ENCODE measurements around the gene MRPS16. TPM values are rescaled to one million over a fixed set of nuclear protein-coding genes. Genes with fewer than 3 reads are reported as not detected.

The MRPS16 gene
- total and polyA plus RNA-seq, 9 of the 15 experiments (the other 6 are each of a cell fraction or from before 2014, with no cell fraction given), result 65.0 to 239 (median 146) TPM

DNA sequence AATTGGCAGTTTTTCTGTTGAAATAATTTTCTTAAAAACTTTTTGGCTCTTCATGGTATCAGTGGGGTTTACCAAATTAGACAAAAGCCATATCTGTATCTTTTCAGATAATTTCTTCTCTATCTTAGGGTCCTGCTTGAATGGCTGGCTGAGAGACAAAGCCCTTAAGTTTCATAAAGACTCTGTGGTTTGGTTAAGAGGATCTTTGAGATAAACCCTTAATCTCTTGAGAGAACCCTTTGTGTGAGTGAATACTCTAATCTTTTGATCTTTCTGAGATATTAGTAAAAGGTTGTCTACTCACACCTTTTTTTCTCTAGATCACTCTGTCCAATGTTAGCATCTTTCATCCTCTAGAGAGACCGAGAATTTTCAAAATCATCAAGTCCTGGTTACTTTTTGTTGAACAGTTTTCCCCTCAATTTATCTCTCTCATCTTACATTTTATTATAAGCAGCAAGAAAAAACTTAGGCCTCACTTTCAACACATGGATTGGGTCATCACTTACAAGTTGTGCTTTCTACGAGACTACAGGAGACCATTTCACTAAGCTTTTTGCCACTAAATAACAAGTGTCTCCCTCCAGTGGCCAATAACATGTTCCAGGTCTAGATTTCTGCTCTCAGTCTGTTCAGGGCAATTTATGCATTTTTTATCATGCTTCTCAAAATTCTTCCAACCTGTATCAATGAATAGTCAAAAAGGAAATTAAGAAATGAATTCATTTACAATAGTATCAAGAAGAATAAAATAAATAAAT, 33.8 kb downstream of the MRPS16 start (continued):
- TF ChIP-seq, protein P1, sequence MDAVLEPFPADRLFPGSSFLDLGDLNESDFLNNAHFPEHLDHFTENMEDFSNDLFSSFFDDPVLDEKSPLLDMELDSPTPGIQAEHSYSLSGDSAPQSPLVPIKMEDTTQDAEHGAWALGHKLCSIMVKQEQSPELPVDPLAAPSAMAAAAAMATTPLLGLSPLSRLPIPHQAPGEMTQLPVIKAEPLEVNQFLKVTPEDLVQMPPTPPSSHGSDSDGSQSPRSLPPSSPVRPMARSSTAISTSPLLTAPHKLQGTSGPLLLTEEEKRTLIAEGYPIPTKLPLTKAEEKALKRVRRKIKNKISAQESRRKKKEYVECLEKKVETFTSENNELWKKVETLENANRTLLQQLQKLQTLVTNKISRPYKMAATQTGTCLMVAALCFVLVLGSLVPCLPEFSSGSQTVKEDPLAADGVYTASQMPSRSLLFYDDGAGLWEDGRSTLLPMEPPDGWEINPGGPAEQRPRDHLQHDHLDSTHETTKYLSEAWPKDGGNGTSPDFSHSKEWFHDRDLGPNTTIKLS (IDR thresholded peaks at IDR 0.05; ENCODE audit: borderline replicate concordance, low read depth), result no peak
- TF ChIP-seq, protein P2, sequence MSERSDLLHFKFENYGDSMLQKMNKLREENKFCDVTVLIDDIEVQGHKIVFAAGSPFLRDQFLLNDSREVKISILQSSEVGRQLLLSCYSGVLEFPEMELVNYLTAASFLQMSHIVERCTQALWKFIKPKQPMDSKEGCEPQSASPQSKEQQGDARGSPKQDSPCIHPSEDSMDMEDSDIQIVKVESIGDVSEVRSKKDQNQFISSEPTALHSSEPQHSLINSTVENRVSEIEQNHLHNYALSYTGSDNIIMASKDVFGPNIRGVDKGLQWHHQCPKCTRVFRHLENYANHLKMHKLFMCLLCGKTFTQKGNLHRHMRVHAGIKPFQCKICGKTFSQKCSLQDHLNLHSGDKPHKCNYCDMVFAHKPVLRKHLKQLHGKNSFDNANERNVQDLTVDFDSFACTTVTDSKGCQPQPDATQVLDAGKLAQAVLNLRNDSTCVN (CRISPR knock-in tag; IDR thresholded peaks at IDR 0.05), result no peak
- TF ChIP-seq, protein P3, sequence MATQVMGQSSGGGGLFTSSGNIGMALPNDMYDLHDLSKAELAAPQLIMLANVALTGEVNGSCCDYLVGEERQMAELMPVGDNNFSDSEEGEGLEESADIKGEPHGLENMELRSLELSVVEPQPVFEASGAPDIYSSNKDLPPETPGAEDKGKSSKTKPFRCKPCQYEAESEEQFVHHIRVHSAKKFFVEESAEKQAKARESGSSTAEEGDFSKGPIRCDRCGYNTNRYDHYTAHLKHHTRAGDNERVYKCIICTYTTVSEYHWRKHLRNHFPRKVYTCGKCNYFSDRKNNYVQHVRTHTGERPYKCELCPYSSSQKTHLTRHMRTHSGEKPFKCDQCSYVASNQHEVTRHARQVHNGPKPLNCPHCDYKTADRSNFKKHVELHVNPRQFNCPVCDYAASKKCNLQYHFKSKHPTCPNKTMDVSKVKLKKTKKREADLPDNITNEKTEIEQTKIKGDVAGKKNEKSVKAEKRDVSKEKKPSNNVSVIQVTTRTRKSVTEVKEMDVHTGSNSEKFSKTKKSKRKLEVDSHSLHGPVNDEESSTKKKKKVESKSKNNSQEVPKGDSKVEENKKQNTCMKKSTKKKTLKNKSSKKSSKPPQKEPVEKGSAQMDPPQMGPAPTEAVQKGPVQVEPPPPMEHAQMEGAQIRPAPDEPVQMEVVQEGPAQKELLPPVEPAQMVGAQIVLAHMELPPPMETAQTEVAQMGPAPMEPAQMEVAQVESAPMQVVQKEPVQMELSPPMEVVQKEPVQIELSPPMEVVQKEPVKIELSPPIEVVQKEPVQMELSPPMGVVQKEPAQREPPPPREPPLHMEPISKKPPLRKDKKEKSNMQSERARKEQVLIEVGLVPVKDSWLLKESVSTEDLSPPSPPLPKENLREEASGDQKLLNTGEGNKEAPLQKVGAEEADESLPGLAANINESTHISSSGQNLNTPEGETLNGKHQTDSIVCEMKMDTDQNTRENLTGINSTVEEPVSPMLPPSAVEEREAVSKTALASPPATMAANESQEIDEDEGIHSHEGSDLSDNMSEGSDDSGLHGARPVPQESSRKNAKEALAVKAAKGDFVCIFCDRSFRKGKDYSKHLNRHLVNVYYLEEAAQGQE (IDR thresholded peaks at IDR 0.05; ENCODE audit: borderline replicate concordance), result peak; percentile 34; the same call in 1 of the 2 replicates
- TF ChIP-seq, protein P3 (CRISPR knock-in tag; IDR thresholded peaks at IDR 0.05; ENCODE audit: low read depth), result no peak
- TF ChIP-seq NR2F6 (CRISPR knock-in tag; IDR thresholded peaks at IDR 0.05) (no peak), PHB (CRISPR knock-in tag; IDR thresholded peaks at IDR 0.05) (no peak), ARID1B (IDR thresholded peaks at IDR 0.05) (no peak), RBFOX2 (IDR thresholded peaks at IDR 0.05; ENCODE audit: low read depth, low read length) (no peak), RAD21 (CRISPR knock-in tag; conservative IDR thresholded peaks at IDR 0.05 in 1 of 2, IDR thresholded peaks at IDR 0.05 in 1 of 2) (peak; percentile 25 to 72; a peak in 3 of 4 replicates), CREM (IDR thresholded peaks at IDR 0.05; ENCODE audit: low read depth) (0 out of 2 replicates have a peak, but pooled peaks have one; percentile 15), POLR2AphosphoS5 (IDR thresholded peaks at IDR 0.05; ENCODE audit: control insufficient read depth, insufficient read depth, low read depth, low read length) (no peak), TBP (optimal IDR thresholded peaks at IDR 0.05; ENCODE audit: low read depth, low read length) (no peak)
